HG02870 (cell line): Measurements from ENCODE around the gene AP3S1.
"Not testable (repeated sequence)": the region's sequence is repeated elsewhere in the genome, so short reads cannot be mapped to it uniquely, and the experiment has no call there.

Experiments
- ATAC-seq: cut with Tn5 transposase; IDR thresholded peaks from one replicate; pipeline ENCODE4 v1.9.1; 2021; ENCODE audit warnings: mild to moderate bottlenecking, moderate library complexity; ENCODE audit not compliant: unreplicated experiment

The AP3S1 gene

DNA sequence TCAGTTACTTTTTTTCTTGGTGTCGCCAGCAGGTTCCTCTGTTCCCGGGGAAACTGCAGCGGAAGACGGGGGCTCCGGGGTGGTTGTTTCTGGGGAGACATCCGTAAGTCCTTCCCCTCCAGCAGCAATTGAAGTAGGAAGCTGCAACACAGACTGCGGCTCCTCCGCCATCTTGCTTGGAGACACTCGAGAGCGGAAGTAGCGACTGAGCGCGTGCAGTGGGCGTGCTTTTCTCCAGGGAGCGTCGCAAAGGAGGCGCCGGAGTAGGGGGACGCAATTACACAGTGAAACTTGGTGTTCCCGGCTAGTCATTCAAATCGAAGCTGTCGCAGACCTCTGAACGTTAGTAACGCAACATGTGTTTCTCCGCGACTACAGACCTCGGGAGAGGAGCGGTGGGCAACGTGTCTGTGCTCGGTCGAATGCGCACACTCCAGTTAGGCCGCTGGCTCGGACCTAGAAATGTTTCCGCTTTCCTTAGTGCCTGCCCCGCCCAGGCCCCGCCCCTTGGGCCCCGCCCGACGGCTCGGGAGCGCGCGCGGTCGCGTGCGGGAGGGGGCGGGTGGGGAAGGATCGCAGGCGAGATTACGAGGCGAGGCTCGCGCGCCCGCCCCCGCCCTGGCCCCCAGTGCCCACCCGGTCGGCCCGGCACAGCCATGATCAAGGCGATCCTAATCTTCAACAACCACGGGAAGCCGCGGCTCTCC is at the start of gene AP3S1, which contains the start of gene ATG12:
AP3S1 (plus strand) TSS at position 554 of the 707 bp plus-strand sequence; CDS start at position 657, 103 bp downstream.
ATG12 (minus strand) TSS at position 184 of the 707 bp plus-strand sequence; CDS start at position 171, 13 bp downstream.
- peak; percentile 74 for ATAC-seq

DNA sequence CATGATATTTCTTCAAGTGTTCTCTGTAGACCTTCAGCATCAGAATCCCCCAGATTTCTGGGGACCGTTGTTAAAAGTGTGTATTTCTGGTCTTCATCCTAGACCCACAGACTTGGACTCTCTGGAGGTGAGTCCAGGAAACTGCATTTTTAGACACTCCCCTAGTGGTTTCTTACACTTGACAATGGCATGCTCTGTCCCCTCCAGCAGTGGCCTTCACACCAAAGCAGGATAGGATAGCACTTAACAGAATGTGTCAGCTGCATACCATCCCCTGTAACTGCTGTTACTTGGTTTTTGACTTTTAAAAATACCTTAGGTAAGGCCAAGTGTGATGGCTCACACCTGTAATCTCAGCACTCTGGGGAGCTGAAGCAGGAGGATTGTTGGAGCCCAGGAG is 46.0 kb upstream of the AP3S1 start:
- ATAC-seq: no peak

DNA sequence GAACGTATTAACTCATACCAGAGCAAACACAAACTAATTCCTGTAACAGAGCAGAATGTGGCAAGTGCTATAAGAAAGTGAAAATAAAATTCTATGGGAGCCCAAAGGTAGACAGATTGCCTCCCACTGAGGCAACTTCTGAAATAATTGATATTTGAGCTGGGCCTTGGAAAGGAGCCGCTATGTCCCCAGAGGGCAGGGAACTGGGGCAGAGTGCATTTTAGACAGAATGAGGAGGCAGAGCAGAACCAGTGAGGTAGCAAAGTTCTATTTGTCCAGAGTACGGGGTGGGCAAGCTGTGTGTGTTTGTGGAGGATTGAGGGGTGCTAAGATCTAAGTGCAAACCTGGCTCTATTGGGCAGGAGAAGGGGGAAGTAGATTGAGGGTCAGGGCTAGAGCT is 45.1 kb upstream of the AP3S1 start:
- no peak for ATAC-seq

DNA sequence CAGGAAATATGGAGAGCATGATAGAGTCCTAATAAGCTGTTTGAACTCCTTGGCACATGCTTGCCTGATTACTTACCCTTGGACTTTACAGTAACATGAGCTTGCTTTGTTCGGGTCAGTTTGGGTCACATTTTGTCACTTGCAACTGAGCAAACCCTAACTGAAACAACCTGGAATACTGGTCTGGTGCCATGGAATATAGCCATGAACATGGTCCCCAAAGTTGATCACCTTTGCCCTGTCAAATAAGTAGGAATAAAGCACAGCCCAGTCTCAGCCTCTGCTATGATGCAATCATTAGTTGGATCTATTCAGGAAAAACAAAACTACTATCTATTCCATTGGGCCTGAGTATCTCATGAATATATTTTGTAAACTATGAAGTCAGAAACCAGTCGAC is 43.5 kb upstream of the AP3S1 start:
- ATAC-seq: no peak

DNA sequence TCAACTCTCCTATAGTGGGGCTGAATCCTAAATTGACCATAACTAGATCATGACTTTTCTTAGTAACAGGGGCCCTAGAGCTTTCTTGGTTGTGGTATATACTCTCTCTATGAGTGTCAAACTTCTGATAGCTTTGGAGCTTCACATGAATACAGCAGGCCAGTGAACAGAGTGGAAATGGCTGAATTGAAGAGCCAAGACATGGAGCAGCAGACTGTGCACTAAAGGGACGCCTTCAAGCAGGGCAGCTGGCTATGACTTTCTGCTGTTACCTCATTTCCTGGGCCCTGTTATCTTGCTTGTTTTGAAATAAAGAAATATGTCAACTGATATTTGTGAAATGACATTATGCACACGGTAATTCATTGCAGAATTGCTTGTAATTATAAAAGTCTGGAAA is 41.6 kb upstream of the AP3S1 start:
- ATAC-seq: no peak

DNA sequence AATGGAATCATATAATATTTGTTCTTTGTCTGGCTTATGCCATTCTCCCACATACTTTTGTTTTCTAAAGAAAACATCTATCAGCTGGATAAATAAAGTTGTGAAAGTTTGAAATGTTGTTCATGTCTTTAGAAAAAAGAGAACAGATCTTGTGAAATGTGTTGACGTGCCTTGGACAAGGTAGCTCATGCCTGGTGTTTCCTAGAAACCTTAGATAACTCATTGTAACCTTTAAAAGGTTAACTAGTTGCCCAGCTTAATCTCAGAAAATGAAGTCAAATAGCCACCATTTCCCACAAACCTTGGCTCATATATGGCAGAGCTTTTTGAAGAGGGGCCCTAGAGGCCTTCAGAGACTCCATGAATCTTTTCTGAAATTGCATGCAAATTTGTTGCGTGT is 40.6 kb upstream of the AP3S1 start:
- ATAC-seq: no peak

DNA sequence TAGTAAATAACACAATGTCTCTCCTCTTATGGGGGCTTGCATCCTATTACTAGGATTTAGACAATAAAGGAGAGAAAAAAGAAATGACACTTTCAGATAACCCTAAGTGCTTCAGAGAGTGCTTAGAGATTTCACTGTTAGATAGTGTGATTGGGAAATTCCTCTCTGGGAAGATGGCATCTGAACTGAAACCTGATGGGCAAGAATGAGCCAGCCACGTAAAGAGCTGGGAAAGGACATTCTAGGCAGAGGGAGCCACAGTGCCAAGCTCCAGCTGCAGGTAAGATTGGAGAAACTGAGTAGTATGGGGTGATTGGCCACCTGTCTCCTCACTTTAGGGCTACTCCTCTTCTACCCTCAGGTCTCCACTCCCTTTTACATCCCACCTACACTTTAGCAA is 39.8 kb upstream of the AP3S1 start:
- ATAC-seq: no peak

DNA sequence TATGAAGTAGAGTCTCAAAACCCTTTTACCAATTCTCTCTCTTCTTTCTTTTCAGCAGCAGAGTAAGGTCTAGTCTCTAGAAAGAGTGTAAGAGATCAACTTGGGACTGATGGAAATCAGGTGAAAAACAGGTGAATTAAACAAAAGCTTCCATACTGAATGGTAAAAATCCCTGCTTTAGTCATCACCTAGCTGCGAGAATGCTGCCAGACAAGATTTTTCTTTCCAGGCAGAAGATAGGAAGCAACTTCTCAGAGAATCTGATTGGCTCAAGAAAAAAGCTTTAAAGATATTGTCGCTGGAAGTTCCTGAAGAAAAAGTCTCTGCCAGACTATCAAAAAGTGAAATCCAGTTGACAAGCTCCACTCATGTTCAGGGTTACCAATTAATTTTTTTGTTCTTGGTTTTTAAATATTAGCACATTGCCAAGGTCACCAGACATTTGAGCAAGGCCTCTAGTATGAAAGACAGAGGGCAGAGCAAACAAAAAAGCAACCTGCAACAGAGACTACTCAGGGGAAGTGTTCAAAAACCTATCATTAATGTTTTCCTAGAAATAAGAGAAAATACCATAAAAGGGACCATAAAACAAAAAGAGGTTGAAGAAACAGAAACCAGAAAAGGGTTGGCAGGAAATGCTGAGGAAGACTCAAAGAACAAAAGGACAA is 34.6 kb upstream of the AP3S1 start:
- ATAC-seq: no peak

DNA sequence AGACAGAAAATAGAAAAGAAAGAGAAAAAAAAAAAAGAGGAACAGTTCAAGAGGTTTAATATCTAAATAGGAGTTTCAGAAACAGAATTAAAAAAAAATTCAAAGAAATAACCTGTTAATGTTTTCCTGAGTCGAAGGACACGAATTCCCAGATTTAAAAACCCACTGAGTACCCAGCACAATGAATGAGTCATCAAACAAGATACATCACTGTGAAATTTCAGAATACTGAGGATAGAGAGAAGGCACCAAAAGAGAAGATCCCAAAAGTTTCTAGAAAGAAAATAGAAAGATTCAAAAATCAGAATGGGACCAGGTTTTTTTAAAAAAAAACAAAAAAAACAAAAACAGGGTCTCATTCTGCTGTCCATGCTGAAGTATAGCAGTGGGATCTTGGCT is 34.1 kb upstream of the AP3S1 start:
- ATAC-seq: no peak

DNA sequence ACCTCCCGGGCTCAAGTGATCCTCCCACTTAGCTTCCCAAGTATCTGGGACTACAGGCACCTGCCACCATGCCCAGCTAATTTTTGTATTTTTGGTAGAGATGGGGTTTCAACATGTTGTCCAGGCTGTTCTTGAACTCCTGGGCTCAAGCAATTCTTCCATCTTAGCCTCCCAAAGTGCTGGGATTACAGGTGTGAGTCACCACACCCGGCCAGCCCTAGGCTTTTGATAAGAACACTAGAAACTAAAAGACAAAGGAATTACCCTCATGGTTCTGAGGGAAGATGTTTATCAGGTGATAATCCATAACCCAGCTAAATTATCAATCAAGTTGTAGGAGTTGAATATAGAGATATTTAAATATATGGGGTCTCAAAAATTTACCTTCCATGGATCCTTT is 33.7 kb upstream of the AP3S1 start:
- ATAC-seq: not testable (repeated sequence)

DNA sequence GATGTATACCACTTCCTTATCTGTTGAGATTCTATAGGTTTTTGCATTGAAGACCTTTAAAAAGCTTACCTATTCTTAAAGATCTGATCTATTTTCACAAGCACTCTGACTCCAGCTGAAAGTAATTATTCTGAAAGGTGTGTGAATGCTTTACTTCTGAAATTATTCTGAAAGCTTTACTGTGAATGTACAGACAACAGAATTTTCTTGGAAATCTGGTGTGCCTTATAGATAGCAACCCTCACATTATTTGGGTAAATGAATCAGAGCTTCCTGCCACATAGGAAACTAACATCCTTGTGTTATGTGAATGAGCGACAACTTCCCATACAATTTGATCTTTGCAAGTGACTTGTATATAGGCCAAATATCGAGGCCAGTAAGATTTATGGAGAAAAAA is 31.8 kb upstream of the AP3S1 start:
- no peak for ATAC-seq

DNA sequence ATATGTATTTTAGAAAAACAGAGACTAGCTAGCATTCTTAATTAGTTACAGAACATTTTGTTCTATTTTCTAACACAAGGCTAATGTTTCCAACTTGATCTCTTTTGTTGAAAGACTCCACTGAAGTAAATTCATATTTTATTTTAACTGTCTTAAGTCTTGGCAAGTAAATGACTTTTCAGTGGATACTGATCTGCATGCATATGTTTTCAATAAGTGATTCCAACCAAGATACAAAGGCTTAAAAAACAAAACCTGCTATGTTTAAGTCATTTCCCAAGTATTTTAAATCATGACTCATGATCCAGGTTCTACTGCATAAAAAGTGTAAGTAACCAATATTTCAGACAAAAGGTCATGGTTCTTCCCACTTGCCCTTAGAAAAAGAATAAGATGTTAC is 31.0 kb upstream of the AP3S1 start:
- no peak for ATAC-seq

DNA sequence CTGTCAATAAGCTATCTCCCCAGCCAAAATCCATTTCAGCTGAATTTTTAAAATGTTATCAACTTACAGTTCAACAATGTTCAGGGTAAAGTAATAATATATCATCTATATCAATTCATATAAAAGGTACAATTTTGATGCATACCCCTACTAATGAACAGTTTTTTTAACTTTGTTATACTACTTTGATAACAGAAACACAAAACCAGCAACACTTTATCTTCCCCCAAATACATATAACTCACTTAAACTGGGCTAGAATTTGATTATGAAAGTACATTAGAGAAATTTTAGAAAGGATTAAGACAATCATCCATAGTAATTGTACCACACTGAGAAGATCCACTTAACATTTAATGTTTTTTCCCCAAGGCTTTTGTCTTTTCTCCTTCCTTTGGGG is 30.3 kb upstream of the AP3S1 start:
- no peak for ATAC-seq

DNA sequence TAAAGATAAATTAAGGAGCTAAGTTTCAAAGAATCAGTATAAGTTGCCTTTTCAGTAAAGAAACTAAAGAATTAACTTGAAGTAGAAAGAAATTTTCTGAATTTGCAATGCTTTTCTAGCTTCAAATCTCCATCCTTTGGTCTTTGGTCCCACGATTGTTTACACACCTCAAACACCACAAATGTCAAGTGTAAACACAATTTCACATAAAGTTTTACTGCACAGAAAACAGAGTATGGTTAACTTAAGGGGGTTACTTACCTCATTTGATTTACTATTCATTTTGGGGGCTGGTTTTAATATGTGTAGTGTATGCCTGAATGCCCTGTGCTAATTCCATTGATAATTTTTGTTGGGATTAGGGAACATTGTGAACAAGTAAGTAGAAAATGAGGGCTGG is 29.4 kb upstream of the AP3S1 start:
- no peak for ATAC-seq

DNA sequence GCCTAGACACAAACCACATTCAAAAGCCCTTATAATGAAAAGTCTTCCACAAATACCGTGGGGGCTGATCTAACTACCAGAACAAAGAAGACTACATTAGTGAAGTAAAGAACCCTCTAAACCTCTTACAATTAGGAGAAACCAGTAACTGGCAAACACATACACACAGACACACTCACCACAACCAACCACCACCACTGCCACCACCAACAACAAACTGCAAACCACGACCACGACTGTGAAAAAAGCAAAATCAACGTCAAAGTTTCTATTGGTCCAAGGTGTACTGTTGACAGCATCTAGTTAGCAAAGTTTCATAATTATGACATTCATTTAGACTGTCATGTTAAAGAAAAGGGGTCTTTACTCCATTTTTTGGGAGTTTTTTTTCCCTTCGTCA is 28.0 kb upstream of the AP3S1 start:
- no peak for ATAC-seq

DNA sequence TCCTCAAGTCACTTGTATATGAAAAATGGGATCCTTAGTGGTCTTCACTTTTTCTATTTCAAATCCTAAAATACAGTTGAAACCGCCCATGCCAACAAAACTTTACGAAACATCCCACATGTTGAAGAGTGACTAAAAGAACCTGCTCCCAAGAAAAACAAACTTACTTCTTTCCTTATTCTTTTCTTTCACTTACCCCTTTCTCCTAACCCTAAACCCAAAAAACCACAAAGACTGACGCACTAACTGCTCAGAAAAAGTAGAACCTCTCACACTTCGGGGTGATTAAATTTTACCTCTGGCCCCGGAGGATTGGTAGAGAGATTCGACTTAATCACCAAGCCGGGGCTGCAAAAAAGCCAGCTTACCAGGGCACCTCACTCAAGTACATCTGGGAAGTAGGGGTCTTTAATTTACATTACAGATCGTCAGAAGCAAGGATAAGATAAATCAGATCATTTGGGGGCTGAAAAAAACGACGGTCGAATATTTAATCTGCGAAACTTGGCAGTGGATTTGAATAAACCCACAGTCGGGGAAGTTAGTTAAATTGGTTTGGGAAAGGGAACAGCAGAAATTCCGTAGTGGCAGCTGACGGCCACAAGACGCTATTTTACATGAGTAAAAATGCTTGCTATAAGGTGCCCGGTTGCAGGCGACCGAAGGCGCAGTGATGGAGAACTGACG is 26.6 kb upstream of the AP3S1 start:
- ATAC-seq: no peak

DNA sequence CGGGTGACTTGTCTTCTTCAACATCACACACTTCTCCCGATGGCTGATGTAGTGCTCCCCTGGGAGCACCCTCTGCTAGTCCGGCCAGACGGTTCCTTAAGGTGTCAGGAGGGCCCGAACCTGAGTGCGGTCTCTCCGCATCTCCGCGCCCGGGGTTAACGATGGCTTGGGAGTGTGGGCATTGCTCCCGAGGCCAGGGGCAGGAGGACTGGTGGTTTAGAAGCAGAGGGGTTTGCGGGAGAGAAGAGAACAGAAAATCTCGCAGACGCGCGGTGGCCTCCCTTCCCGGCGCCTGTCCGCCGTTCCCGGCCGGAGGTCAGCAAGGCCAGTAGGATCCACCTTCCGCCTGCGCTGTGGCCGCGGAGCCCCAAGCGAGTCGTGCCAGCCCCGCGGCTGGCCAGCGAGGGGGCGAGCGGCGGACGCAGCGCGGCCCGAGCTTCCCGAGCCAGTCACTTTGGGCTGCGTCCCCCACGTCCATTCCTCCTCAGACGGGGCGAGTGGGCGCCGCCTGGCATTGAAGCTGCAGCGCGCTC is 26.0 kb upstream of the AP3S1 start:
- ATAC-seq: no peak

DNA sequence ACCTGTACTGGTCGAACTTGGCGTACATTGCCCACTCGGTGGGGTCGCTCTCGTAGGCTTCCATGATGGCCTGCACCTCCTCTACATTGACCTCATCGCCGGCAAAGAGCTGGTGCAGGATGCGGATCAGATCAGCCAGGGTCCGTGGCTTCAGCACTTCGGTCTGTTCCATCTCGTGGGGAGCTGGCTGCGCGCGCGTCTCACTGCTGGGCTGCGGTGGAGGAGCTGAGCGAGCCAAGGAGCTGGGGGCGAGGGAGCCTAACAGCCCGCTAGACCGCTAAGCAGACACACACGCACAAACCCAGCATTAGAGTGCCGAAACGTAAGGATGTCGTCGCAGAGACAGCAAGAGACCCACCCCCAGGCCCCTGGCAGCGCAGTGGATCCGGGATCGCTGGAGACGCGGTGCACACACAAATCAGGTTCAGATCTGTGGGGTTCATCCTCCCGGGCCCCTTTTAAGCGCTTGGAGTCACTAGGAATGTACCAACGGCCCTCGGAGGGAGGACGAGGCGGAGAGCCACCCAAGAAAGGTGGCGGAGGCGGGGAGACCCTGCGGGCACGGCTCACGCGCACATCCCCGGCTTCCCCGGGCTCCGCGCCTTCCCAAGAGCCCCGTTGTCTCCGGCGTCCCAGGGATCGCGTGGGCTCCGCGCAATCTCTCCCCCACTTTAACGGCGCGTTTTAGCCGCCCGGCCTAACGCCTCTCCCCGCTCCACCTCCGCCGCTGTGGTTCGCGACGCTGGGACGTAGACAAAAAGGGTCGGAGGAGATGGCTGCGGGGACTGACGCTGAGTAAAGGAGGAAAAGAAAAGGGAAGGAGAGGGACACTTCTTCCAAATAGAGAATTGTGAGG is 25.3 kb upstream of the AP3S1 start, which contains the start of gene CDO1:
CDO1 (minus strand) TSS at position 434 of the 856 bp plus-strand sequence; CDS start at position 172, 262 bp downstream.
- no peak for ATAC-seq

DNA sequence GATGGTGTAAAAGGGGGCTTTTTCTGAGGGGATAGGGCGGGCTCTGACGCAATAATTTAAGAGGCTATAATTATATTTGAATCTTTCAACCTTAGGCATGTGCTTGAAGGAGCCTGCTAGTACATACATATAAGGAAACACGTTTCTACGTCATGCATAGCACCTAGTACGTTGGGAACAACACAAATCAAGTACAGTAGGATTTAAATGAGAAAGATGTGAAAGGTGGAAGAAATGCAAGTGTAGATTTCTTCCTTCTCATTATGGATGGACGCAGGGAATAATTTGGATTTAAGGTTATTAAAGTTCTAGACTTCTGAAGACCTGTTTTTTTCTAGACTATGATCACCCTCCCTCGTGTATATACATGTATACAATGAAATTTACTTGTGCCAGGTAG is 24.3 kb upstream of the AP3S1 start:
- no peak for ATAC-seq

DNA sequence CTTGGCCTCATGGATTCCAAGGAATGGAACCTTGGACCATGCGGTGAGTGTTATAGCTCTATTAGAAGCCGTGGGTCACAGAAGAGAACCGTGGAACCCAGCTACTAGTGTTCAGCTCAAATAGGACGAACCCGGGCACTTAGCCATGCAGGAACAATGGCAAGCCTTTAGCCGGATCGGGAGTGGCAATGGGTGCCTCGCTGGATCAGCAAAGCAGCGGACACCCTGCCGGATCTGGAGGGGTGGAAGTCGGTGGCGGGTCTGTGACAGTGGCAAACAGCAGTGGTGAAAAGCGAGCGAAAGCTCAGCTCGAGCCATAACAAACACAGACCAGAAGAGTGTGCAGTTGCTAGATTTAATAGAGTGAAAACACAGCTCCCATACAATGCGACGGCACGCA is 22.9 kb upstream of the AP3S1 start:
- no peak for ATAC-seq

DNA sequence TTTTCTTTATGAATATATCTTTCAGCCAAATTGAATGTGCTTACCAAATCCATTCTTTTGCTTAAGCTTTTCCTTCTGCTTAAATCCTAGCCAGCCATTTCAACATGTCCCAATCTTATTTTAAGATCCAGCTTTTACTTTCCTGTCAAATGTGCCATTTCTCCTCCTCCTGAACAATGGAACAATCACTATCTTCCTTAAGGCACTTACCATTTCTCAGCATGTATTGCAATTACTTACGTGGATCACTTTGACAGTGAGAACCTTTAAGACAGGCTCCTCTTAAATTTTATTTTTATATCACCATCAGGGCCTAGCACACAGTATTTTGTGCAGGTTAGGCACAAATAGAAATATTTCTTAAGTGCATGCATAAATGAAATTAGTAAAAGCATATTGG is 20.9 kb upstream of the AP3S1 start:
- no peak for ATAC-seq
